Measurements from ENCODE around the gene CTXN1. TPM values are rescaled to one million over a fixed set of nuclear protein-coding genes. Genes with fewer than 3 reads are reported as not detected.

The CTXN1 gene
- total and polyA plus RNA-seq, 2 of the 4 experiments (the other 2 are of a cell fraction) = 0.36 to 7.4 TPM

- Histone ChIP-seq H4K5ac (ENCODE audit: low read depth, low read length) (no peak overlapping the region), H3K36me3 (ENCODE audit: control insufficient read depth, insufficient read depth, low read length) (peaks cover 62% of the 10 kb centered on the region)
- in situ Hi-C loops (cut with MboI; ENCODE audit: low sequenced_read_pairs) = loop anchor here (10.0 kb wide), 1 partner anchor 280 kb away; no protein-coding TSS in a partner anchor
Measured at GRCh38 chr19:7975037-7975436, 49.1 kb upstream of the CTXN1 start.

More at GRCh38 chr19:7975037-7975436, 49.1 kb upstream of the CTXN1 start:
- Histone ChIP-seq H3K9me3 (ENCODE audit: control insufficient read depth, insufficient read depth, low read length) (no peaks in the 10 kb centered on the region), H3K4ac (ENCODE audit: low read depth, low read length) (no peak overlapping the region), H2BK20ac (ENCODE audit: low read depth, low read length) (no peak overlapping the region), H3K18ac (ENCODE audit: low read depth, low read length) (no peak overlapping the region), H3K79me1 (ENCODE audit: low read depth in 1 of 2, low read length in 2 of 2) (peaks cover 16 to 42% of the 10 kb centered on the region in 2 experiments), H2BK120ac (ENCODE audit: low read depth, low read length) (no peak overlapping the region), H2BK15ac (ENCODE audit: low read depth, low read length) (no peak overlapping the region), H3K14ac (replicated peaks; ENCODE audit: low read depth, low read length) (no peak overlapping the region), H3K9ac (ENCODE audit: low read depth, low read length) (no peak overlapping the region), H3K9me1 (ENCODE audit: insufficient read depth, low read length) (no peaks in the 10 kb centered on the region), H3K27me3 (ENCODE audit: control insufficient read depth, insufficient read depth, low read length) (no peaks in the 10 kb centered on the region), H2BK5ac (ENCODE audit: low read depth, low read length, poor library complexity, severe bottlenecking) (no peak overlapping the region), H2AK5ac (ENCODE audit: low read depth, low read length) (no peak overlapping the region), H3K4me2 (ENCODE audit: low read depth, low read length) (no peak overlapping the region), H2AK9ac (replicated peaks; ENCODE audit: low read depth, low read length, poor library complexity) (no peak overlapping the region), H3K4me1 (ENCODE audit: control insufficient read depth, insufficient read depth, low read length) (no peaks in the 10 kb centered on the region), H3K4me3 (ENCODE audit: insufficient read depth, low read depth, low read length) (no peak overlapping the region), H3K27ac (ENCODE audit: insufficient read depth, low read length) (no peak overlapping the region), H3K23ac (ENCODE audit: low read depth, low read length) (no peak overlapping the region), H4K20me1 (ENCODE audit: insufficient read depth, low read length) (peaks cover 61% of the 10 kb centered on the region), H4K91ac (ENCODE audit: insufficient read depth, low read depth, low read length) (no peak overlapping the region), H3K56ac (ENCODE audit: extremely low read depth, insufficient read depth, low read length) (no peak overlapping the region), H2AFZ (replicated peaks; ENCODE audit: low read length, poor library complexity) (no peak overlapping the region), H4K8ac (ENCODE audit: low read depth in 2 of 2, low read length in 2 of 2) (no peak overlapping the region)
- dilution Hi-C loops (cut with HindIII; ENCODE audit: low sequenced_read_pairs, unreplicated experiment) (no loop called here), intact Hi-C loops (cut with micrococcal nuclease) (no loop called here)
- TF ChIP-seq USF2 (IDR thresholded peaks at IDR 0.05; ENCODE audit: low read depth, low read length) (no peak), RAD21 (IDR thresholded peaks at IDR 0.05; ENCODE audit: low read length) (no peak), POLR2A (IDR thresholded peaks at IDR 0.05; ENCODE audit: low read depth, low read length) (no peak), FOS (IDR thresholded peaks at IDR 0.05; ENCODE audit: low read depth, low read length) (no peak), ELK1 (IDR thresholded peaks at IDR 0.05; ENCODE audit: borderline replicate concordance, low read depth, low read length) (no peak), RFX5 (IDR thresholded peaks at IDR 0.05; ENCODE audit: low read depth, low read length) (no peak), CHD1 (IDR thresholded peaks at IDR 0.05; ENCODE audit: low read depth, low read length) (no peak), SMC3 (IDR thresholded peaks at IDR 0.05; ENCODE audit: low read depth, low read length) (no peak), MAFK (IDR thresholded peaks at IDR 0.05; ENCODE audit: low read depth, low read length) (no peak), BHLHE40 (IDR thresholded peaks at IDR 0.05; ENCODE audit: low read depth, low read length) (no peak), RCOR1 (IDR thresholded peaks at IDR 0.05; ENCODE audit: insufficient replicate concordance, low read length) (no peak), NFE2L2 (IDR thresholded peaks at IDR 0.05; ENCODE audit: low read depth, low read length) (no peak), CTCF (conservative IDR thresholded peaks at IDR 0.05; ENCODE audit: low read depth, low read length) (no peak), CEBPB (IDR thresholded peaks at IDR 0.05; ENCODE audit: low read depth, low read length) (no peak), MAZ (IDR thresholded peaks at IDR 0.05; ENCODE audit: borderline replicate concordance, low read depth, low read length) (no peak), MXI1 (IDR thresholded peaks at IDR 0.05; ENCODE audit: borderline replicate concordance, low read depth, low read length) (no peak)
- BruUV-seq (replicated peaks) = no TSS peak
- DNase-seq = no peak
- 100% methylated on average over 2 of the region's 7 CpGs; no CpG with 5 or more reads in 1 of the 2 experiments for WGBS, 2 experiments (ENCODE audit: extremely low coverage in 2 of 2, insufficient read length in 1 of 2)
- ATAC-seq (ENCODE audit: low read depth) = no peak
- ChIA-PET CTCF (no interaction called here), POLR2A (ENCODE audit: unreplicated experiment) (no interaction called here)

Data from IMR-90 (cell line).